NCI-H2081 treated with DMSO at 0.1 percent for 48 hours (cell line): ENCODE results near the gene RNU6-7.

Experiments
- DNase-seq: peaks from one replicate; lab custom pipeline; 2025; lab: John Stamatoyannopoulos, UW

RNU6-7 gene

DNA sequence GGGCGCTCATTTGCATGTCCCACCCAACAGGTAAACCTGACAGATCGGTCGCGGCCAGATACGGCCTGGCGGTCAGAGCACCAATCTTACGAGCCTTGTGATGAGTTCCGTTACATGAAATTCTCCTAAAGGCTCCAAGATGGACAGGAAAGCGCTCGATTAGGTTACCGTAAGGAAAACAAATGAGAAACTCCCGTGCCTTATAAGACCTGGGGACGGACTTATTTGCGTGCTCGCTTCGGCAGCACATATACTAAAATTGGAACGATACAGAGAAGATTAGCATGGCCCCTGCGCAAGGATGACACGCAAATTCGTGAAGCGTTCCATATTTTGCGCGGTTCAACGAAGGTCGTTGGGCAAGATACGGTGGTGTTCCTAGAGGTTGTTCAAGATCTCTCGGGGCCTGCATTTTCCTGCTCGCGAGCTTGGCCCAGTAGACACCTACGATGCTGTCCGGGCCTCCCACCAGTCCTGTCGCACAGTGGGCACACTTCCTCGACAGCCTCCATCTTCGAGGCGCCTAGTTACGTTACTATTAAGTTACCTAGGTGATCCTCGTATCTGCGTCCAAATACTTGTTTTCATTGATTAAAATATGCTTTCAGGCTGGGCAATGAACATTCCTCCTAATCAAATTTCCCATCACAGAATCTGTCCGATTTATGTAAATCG, at the start of gene RNU6-7:
Gene RNU6-7 (plus strand): TSS at position 230 of the 675 bp plus-strand sequence.
- DNase-seq = peak; percentile 67

DNA sequence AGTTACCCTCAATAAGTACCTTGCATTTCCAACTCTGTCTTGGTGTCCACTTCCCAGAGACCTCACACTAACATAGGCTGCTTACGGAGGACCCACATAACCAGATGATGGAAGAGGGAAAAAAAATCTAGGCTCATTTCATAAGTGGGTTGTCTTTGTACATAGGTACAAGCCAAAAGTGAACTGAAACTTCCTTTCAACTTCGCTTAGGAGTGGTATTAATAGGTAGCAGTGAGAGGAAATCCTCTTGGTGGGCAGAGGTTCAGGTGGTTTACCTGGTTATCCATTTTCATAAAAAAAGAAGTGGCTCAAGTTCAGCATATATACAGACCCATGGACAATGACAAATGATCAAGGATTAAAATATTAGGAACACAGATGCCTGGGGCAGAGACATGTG, 35.8 kb upstream of the RNU6-7 start:
- no peak for DNase-seq

DNA sequence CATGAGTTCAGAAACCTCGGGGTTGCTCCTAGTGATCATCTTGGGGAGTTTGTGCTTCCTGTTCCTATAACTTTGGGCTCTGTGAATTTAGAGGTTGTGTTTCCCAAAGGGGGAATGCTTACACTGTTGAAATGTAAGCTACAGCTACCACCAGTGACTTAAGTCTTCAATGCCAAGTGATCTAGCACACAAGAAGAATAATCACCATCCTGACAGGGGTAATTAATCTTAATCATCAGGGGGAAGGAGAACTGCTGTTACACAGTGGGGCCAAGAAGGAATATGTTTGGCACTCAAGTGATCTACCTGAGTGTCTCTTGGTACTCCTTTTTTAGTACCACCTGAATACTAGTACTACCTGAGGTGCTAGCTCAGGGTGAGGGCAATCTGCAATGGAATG, 34.9 kb upstream of the RNU6-7 start:
- DNase-seq = no peak

DNA sequence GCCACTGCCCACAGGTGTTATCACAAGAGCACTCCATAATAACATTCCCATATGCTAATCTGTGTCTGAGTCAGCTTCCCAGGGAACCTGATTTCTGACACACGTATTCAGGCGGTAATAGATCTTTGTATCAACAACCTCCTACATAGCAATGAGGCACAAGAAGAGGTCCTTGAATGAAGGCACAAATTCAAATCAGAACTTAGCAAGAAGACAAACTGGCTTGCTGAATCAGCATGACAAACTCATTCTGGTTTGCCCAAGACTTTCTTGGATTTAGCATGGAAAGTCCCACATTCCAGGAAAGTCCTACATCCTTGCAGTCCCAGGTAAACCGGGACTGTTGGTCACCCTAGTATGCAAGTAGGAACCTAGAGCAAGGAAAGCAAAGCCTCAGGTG, 33.9 kb upstream of the RNU6-7 start:
- DNase-seq = no peak

DNA sequence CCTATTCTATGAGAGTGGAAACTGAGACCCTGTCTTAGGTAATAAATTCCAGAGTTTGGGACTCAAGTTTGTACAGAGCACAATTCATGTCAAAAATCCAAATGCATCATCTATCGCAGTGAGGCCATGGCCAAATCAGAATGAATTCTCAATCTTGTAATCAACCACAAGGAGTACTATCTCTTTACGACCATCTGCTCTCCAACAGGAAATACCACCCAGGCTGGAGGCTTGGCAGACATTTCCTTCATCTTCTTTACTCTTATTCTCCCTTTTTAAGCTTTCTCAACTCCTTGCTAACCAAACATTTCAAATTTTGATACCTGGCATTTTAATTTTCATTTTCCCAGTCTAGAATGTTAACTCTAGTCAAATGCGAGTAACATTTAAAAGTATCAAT, 32.7 kb upstream of the RNU6-7 start:
- no peak for DNase-seq

DNA sequence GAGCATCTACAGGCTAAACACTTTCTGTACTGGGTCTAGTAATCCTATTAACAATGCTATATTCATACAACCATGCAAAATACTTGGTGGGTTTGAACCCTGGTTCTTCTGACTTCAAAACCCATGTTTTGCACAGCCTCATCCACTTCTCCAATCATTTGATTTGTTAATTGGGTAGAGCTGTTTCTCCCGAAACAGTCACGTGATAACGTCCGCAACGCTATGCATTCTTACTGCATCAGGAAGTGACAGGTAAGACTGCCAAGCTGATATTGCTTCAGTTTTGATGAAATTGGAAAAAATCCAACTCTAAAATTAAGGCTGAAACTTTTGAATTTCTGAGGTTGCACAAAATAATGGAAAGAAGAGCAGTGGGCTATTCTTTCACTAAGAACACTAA, 30.4 kb upstream of the RNU6-7 start:
- no peak for DNase-seq

DNA sequence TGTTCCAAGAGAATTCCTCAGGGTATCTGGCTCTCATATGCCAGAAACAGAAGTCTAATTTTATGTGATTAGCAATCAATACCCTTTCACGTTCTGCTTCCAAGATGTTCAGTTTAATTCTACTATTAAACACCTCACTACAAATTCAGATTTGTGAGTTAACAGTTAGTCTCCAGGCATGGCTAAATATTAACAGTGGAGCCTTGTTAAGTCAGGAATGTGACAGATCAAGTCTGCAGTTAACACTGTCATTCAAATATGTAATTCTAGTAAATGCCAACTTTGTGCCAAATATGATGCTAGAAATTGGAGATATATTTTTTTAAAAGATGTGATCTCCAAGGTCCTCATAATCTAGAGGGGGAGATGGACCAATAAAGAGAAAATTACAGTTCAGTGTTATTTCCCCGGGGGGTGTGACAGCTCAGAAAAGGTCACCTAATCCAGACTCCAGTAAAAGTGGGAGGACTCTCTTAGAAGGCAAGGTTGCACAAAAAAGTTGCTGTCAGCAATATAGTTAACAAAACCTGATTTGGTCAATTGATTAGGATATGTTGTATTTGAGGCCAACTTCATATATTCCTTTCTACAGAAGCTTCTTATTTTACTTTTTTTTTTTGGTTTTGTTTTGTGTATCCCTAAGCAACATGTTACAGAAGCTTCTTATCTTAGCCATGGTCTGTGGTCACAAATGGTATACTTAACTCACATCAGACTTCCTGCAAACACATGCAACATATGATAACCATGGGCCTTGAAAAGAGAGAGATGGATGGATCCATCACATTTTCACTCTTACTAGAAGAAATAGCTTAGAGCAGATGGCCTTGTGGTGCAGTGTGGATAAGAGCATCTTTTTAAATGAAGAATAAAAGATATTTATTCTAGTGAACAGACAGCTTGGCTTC, 18.4 kb upstream of the RNU6-7 start:
- DNase-seq = no peak

DNA sequence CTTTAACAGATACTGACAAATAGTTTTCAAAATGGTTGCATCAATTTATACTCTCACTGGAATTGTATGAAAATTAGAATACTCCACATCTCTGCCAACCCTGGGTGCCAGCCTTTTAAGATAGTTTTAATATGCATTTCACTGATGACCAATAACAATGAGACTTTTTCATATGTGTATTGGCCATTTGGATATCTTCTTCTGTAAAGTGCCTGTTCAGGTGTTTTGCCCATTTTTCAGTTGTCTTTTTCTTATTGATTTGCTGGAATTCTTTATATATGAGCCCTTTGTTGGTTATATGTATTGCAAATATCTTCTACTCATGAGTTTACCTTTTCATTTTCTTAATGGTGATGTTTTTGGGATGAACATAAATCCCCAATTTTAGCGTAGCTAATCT, 16.7 kb upstream of the RNU6-7 start:
- no peak for DNase-seq

DNA sequence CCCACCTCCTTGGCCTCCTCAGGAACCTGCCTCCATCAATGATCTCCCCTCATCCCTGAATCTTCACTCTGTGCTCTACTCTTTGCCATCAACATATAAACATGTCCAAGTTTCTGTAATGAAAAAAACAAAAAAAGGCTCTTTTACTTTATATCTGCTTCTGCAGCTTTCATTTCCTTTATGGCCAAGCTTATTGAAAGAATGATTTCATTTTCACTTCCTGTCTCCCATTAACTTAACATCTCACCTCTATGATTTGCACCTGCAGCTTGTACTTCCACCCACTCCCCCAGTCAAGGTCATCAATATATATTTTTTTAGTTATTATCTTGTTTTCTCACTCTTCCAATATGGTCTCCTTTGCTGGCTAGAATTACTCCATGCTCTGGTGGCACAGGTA, 15.6 kb upstream of the RNU6-7 start:
- DNase-seq = no peak

DNA sequence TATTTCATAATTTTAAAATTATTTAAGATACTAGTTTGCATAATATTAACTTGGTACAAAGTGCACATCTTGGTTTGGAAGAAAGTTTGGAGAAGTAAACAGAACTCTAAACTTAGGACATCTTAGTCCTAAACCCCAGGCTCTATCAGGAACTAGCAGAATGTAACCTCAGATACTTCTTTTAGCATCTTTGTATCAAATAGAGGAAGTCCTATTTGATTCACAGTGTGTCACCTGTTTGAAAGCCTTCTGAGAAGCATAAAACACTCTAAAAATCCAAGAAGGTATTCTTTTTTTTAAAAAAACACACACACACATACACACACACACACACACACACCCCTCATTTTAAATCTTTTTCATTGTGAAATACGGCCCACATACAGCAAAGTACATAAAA, 12.0 kb upstream of the RNU6-7 start:
- DNase-seq = no peak

DNA sequence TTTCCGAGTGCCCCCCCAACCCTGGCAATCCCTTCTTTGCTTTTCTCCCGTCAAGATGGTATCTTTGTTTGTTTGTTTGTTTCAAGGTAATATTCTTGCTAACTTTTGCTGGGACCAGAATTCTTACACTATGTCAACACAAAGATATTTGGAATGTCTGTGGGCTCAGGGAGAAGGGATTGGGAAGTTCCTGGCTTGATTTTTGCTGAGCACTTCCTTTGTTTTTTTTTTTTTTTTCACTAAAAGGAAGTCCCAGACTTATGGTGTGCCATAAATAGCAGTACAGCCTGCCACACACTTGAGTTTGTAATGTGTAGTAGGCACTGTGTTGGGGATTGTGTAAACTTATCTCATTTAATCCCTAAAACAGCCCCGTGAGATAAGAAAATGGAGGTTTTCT, 11.2 kb upstream of the RNU6-7 start:
- no peak for DNase-seq

DNA sequence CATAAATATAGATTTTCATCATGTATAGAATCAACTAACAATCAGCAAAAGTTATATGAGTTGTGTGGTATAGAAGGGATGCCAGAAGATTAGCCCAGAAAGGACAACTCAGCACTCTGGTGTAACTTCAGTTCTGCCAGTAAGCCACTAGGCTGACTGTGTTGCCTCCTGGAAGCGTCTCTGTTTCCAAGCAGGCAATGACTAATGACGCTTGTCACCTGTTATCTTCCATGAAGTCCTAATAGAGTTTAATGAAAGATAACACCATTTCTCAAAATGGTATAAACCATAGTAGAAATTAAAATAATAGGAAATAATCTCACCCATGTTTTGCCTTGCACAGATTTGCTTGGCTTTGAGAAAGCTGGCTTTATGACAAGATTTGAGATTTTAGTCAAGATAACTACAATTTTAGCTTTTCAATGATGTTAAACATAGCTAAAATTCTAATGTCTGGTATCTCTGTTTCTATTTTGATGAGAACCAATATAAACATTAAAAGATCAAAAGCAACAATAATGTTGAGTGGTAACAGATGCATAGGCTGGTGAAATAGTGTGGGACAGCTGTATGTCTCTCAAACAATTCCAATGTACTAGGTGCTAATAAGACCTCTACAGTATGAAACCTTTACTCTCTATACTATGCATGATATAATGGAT, 9.0 kb upstream of the RNU6-7 start:
- DNase-seq = no peak

DNA sequence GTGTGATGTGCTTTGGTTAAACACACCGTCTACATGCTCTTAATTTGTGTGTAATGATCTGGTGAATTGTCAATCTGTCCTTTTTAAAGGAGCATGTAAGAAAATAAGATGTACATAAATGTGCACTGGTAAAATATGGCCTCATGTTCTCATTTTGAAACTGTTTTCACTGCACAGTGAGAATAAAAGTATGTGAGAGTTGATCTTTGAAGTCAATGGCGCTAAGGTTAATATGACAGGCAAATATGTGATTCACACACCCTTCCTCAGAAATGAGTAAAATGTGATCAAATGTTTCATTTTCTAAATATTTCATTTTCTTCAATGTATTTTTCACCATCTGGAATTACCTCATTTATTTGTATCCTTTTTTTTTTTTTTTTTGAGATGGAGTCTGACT, 8.3 kb upstream of the RNU6-7 start:
- DNase-seq = no peak

DNA sequence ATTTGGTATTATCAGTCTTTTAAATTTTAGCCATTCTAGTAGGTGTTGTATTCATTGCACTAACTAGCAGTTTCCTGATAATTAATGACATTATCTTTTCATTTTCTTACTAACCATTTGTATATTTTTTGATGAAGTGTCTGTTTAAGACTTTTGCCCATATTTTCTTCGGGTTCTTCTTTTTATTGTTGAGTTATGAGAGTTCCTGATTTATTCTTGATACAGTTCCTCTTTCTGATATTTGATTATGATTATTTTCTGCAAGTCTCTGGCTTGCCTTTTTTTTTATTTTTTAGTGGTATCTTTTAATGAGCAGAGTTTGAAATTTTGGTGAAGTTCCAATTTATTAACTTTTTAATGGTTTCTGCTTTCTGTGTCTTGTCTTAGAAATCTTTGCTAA, 6.2 kb upstream of the RNU6-7 start:
- DNase-seq = no peak

DNA sequence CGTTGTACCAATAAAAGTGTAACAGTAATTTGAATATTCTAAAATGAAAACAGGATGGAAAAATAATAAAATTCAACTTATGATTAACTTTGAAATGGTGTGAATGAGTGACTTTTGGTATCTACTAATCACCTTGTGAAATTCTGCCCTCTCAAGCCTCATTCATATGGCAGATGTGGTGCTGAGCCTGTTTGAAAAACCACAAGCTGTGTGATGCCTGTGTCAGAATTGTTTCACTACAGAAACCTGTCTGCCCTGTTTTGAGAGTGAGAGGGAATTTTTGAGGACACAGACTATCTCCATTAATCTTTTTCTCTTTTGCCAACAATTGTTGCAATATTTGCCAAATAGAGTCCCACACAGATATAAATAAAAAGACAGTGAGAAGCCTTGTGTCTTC, 3.9 kb upstream of the RNU6-7 start:
- no peak for DNase-seq

DNA sequence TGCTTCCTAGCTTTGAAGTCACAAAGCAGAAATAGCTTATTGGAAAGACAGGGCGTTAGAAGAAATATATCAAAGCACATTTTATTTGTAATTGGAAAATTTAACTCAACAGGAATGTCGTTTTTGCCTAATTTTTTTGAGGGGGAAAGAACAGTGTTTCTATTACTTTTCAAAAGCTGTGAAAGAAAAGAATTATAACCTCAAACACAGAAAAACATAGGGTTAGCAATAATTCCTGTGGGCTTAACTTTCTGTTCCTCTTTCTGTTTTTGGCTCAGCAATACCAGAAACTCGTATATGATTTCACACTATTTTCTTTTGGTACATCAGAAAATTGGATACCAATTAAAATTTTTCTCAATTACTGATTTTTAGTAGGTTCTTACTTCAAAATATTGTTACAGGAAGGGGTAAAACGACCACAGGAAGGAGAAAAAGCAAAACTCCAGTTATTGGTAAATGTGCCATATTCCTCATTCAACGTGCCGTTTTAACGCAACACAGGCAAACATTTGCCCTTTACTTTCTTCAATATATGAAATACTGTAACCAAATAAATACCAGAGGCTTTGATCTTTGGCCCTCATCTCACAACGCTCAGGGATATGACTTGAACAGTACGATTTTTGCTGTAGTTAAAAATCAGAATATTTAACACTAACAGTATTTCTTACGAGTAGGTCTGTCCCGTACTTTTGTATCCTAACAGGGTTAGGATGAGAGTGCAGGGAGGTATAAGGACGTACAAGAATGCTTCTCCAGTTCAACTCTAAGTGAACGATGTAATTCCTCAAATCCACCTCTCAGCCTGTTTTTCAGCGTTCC, 1.3 kb upstream of the RNU6-7 start:
- DNase-seq = no peak

DNA sequence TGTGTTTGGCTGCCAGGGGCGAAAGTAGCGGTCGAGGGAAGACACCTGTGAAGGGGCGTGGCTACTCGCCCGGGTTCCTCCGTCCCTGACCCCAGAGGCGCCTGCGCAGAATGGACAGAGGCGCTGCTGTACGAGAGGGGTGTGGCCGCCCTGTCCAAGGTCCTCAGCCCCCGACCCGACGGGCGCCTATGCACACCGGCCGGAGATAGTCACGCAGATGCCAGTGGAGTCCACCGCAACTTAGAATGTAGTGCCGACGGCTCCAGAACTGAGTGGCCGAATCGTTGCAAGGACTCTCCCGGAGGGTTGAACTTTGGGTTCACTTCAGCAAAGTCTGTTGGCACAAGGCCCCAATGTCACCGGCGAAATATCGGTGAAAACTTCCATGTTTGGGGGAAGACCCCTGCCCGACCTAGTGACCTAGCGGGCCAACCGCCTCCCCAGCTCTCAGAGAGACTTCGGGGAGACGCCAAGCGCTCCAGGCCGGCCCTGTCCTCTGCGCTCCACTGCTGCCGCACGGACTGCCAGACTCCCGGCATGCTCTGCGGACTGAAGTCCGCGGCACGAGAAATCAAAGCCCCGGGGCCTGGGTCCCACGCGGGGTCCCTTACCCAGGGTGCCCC, 541 bp upstream of the RNU6-7 start:
- DNase-seq = peak; percentile 67

DNA sequence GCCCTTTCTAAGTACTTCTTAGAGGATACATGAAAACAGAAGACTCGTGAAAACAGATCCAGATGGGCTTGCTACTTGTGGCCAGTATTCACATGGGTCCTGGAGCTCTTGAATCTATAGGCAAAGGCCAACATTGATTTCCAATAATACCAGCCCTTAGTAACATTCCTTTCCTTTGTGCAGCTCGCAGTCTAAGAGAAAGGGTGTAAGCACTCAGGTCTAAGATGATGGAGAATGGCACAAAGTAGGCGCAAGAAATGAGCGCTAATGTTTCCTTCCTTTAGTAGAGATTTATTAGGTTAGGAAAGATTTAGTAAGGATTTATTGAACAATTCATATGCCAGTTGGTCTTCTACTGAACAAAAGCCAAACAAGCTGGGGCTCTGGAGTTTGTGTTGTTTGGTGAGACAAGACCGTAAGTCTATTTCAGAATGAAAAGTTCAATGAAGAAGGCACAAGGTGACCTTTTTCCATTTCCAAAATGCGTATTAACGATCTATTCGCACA, 699 bp downstream of the RNU6-7 start:
- DNase-seq = no peak

DNA sequence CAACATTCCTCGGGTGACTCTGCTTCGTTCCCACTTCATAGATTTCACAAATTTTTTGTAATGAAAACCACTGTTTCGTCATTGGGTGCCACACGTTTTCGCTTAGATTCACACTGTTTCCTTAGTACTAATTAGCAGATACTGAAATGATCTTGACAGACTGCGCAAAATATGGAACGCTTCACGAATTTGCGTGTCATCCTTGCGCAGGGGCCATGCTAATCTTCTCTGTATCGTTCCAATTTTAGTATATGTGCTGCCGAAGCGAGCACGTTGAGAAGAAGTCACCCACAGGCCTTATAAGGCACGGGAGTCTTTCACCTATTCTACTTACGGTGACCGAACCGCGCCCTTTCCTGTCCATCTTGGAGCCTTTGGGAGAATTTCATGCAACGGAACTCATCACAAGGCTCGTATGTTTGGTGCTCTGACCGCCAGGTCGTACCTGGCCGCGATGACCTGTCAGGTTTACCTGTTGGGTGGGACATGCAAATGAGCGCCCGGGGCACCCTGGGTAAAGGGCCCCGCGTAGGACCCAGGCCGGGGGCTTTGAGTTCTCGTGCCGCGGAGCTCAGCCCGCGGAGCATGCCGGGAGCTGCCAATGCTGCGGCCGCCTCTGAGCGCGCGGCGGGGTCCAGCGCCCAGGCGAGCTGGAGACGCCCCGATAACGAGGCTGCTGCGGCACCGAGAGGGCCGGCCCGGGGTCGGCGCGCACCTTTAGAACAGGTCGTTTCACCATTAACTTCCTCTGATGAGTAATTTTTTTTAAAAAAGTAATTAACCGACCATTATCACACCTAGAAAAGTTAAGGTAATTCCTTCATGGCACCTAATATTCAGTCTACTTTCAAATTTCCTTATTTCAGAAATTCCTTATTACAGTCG, 1.4 kb downstream of the RNU6-7 start, which contains the start of gene RNU6-8:
Gene RNU6-8 (minus strand): TSS at position 272 of the 885 bp plus-strand sequence.
- DNase-seq = peak; percentile 69

DNA sequence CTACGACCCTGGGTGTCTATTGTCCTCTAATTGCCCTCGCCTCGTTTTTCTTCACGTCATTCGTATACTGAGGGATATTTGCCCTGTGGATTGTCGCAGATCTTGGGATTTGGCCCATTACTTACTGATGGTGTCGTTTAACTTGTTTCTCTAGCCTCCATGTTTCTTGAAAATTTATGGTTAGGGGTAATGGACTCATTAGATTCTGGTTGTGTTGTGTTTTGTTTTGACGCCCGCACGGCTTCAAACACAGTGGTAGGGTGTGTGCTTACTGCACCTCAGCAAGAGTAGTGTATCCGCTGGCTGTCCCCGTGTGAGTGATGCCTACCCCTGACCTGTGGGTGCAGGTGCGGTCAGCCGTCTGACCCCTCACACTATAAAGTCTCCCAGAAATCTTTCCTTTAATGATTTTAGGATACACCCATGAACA, 2.1 kb downstream of the RNU6-7 start:
- DNase-seq = no peak
